ENCODE data around the gene RRBP1.

The RRBP1 gene

GRCh38 chr20:17630806-17631195 lies 51.2 kb downstream of the RRBP1 start:
- DNase-seq, result no peak

GRCh38 chr20:17630151-17630805 lies 51.8 kb downstream of the RRBP1 start:
- DNase-seq, result no peak

GRCh38 chr20:17629678-17630089 lies 52.4 kb downstream of the RRBP1 start:
- DNase-seq, result no peak

GRCh38 chr20:17629025-17629424 lies 53.0 kb downstream of the RRBP1 start:
- no peak for DNase-seq

- DNase-seq, result no peak
Observed at GRCh38 chr20:17628101-17628841, 53.8 kb downstream of the RRBP1 start.

- DNase-seq, result no peak
Observed at GRCh38 chr20:17627101-17627955, 54.7 kb downstream of the RRBP1 start.

- DNase-seq, result no peak
Observed at GRCh38 chr20:17626217-17627007, 55.6 kb downstream of the RRBP1 start.

- no peak for DNase-seq
Observed at GRCh38 chr20:17625246-17626051, 56.6 kb downstream of the RRBP1 start.

- DNase-seq, result no peak
Observed at GRCh38 chr20:17624551-17625245, 57.3 kb downstream of the RRBP1 start.

- DNase-seq, result no peak
Observed at GRCh38 chr20:17624070-17624469, 58.0 kb downstream of the RRBP1 start.

GRCh38 chr20:17622851-17623508 lies 59.1 kb downstream of the RRBP1 start:
- no peak for DNase-seq

GRCh38 chr20:17622086-17622850 lies 59.8 kb downstream of the RRBP1 start:
- DNase-seq, result no peak

- no peak for DNase-seq
Observed at GRCh38 chr20:17621229-17621968, 60.6 kb downstream of the RRBP1 start.

- DNase-seq, result no peak
Observed at GRCh38 chr20:17620371-17621228, 61.4 kb downstream of the RRBP1 start.

GRCh38 chr20:17619351-17620093 lies 62.5 kb downstream of the RRBP1 start:
- no peak for DNase-seq

GRCh38 chr20:17618673-17619013 lies 63.4 kb downstream of the RRBP1 start:
- DNase-seq, result no peak

GRCh38 chr20:17617868-17618672 lies 64.0 kb downstream of the RRBP1 start:
- DNase-seq, result no peak
